ENCODE results near the gene DGKD.

Gene DGKD

GRCh38 chr2:233426619-233427342, 72.5 kb downstream of the DGKD start:
- DNase-seq (ENCODE audit: low read depth in 2 of 3, low spot score in 2 of 3), result no peak

- no peak for DNase-seq (ENCODE audit: low read depth in 2 of 3, low spot score in 2 of 3)
These were observed 73.7 kb downstream of the DGKD start for GRCh38 chr2:233428008-233428407.

- DNase-seq (ENCODE audit: low read depth in 2 of 3, low spot score in 2 of 3), result no peak
These were observed 74.1 kb downstream of the DGKD start for GRCh38 chr2:233428438-233428837.

- no peak for DNase-seq (ENCODE audit: low read depth in 2 of 3, low spot score in 2 of 3)
These were observed 75.0 kb downstream of the DGKD start for GRCh38 chr2:233429175-233429897.

- no peak for DNase-seq (ENCODE audit: low read depth in 2 of 3, low spot score in 2 of 3)
These were observed 75.8 kb downstream of the DGKD start for GRCh38 chr2:233430081-233430480.

- no peak for DNase-seq (ENCODE audit: low read depth in 2 of 3, low spot score in 2 of 3)
These were observed 76.4 kb downstream of the DGKD start for GRCh38 chr2:233430651-233431050.

GRCh38 chr2:233433029-233433428, 78.7 kb downstream of the DGKD start:
- no peak for DNase-seq (ENCODE audit: low read depth in 2 of 3, low spot score in 2 of 3)

GRCh38 chr2:233433794-233434193, 79.5 kb downstream of the DGKD start:
- no peak for DNase-seq (ENCODE audit: low read depth in 2 of 3, low spot score in 2 of 3)

- DNase-seq (ENCODE audit: low read depth in 2 of 3, low spot score in 2 of 3), result no peak
These were observed 80.5 kb downstream of the DGKD start for GRCh38 chr2:233434666-233435330.

GRCh38 chr2:233435436-233436190, 81.3 kb downstream of the DGKD start:
- DNase-seq (ENCODE audit: low read depth in 2 of 3, low spot score in 2 of 3), result no peak

GRCh38 chr2:233436191-233436581, 81.9 kb downstream of the DGKD start:
- DNase-seq (ENCODE audit: low read depth in 2 of 3, low spot score in 2 of 3), result no peak

GRCh38 chr2:233436691-233437438, 82.6 kb downstream of the DGKD start:
- DNase-seq (ENCODE audit: low read depth in 2 of 3, low spot score in 2 of 3), result no peak

- DNase-seq (ENCODE audit: low read depth in 2 of 3, low spot score in 2 of 3), result no peak
These were observed 83.2 kb downstream of the DGKD start for GRCh38 chr2:233437439-233437955.

GRCh38 chr2:233438573-233439147, 84.4 kb downstream of the DGKD start:
- no peak for DNase-seq (ENCODE audit: low read depth in 2 of 3, low spot score in 2 of 3)

GRCh38 chr2:233439191-233439590, 84.9 kb downstream of the DGKD start:
- DNase-seq (ENCODE audit: low read depth in 2 of 3, low spot score in 2 of 3), result no peak

- DNase-seq (ENCODE audit: low read depth in 2 of 3, low spot score in 2 of 3), result no peak
These were observed 86.0 kb downstream of the DGKD start for GRCh38 chr2:233440314-233440713.

- no peak for DNase-seq (ENCODE audit: low read depth in 2 of 3, low spot score in 2 of 3)
These were observed 86.4 kb downstream of the DGKD start for GRCh38 chr2:233440714-233441113.

GRCh38 chr2:233441161-233442027, 87.1 kb downstream of the DGKD start:
- no peak for DNase-seq (ENCODE audit: low read depth in 2 of 3, low spot score in 2 of 3)

GRCh38 chr2:233442028-233442310, 87.7 kb downstream of the DGKD start:
- no peak for DNase-seq (ENCODE audit: low read depth in 2 of 3, low spot score in 2 of 3)

All from activated CD8-positive, alpha-beta memory T cell treated with anti-CD3 and anti-CD28 coated beads for 48 hours (primary cell).